SK-MEL-5 (cell line): ENCODE data around the gene SRA1. TPM values are rescaled to one million over a fixed set of nuclear protein-coding genes. Genes with fewer than 3 reads are reported as not detected.
"Not testable (repeated sequence)": the region's sequence is repeated elsewhere in the genome, so short reads cannot be mapped to it uniquely, and the experiment has no call there.

Experiments used
- DNase-seq: peaks from one replicate; pipeline ENCODE4 v3.0.0-alpha.2; 2016; ENCODE audit warnings: low read depth, low spot score
- in situ Hi-C: cut with HindIII; loops from 2 replicates; pipeline ENCODE4 v1.10.0; 2016; ENCODE audit warnings: low sequenced_read_pairs, high pct_unique_total_duplicates, low pct_unique_long_range_greater_than_20kb
- polyA plus RNA-seq, 2 experiments: library from polyadenylated mRNA; depleted of rRNA; stranded (reverse); fragments of >200 nt; gene quantifications; 2 replicates each; pipeline ENCODE4 v1.2.3, GENCODE V29; 2015
- total RNA-seq: library from RNA; depleted of rRNA; stranded (reverse); fragments of >200 nt; shearing (Covaris generic); gene quantifications from 2 replicates; pipeline ENCODE4 v1.2.3, GENCODE V29; 2014; rRNA removed

Gene SRA1
- total RNA-seq: 32.2 and 40.9 TPM in 2 replicates
- 24.3 and 36.8 TPM in 2 replicates for polyA plus RNA-seq (2015; cell fraction: cytosol; rRNA removed)
- 52.9 and 67.0 TPM in 2 replicates for polyA plus RNA-seq (2015; cell fraction: nucleus; rRNA removed)

- in situ Hi-C loops: no loop called here
- DNase-seq: peak; percentile 88
Observed at GRCh38 chr5:140557136-140557805, at the start of gene SRA1. TSS of gene SRA1 (minus strand) at chr5:140557473. CDS start at chr5:140557452, 21 bp downstream.

- DNase-seq: no peak
- in situ Hi-C loops: no loop called here
Observed at GRCh38 chr5:140607031-140607430, 49.8 kb upstream of the SRA1 start.

- DNase-seq: no peak
- in situ Hi-C loops: no loop called here
Observed at GRCh38 chr5:140605879-140606278, 48.6 kb upstream of the SRA1 start.

GRCh38 chr5:140603734-140604133 is 46.5 kb upstream of the SRA1 start:
- in situ Hi-C loops: no loop called here
- no peak for DNase-seq

GRCh38 chr5:140603446-140603698 is 46.1 kb upstream of the SRA1 start:
- DNase-seq, in situ Hi-C loops: not testable (repeated sequence)

- in situ Hi-C loops: no loop called here
- DNase-seq: no peak
Observed at GRCh38 chr5:140602147-140602546, 44.9 kb upstream of the SRA1 start.

- in situ Hi-C loops: no loop called here
- DNase-seq: no peak
Observed at GRCh38 chr5:140600096-140600495, 42.8 kb upstream of the SRA1 start.

GRCh38 chr5:140598836-140599235 is 41.6 kb upstream of the SRA1 start:
- in situ Hi-C loops: no loop called here
- DNase-seq: no peak

- no peak for DNase-seq
- in situ Hi-C loops: no loop called here
Observed at GRCh38 chr5:140596321-140596741, 39.1 kb upstream of the SRA1 start.

GRCh38 chr5:140595538-140596300 is 38.4 kb upstream of the SRA1 start:
- in situ Hi-C loops: no loop called here
- DNase-seq: peak; percentile 36

GRCh38 chr5:140594169-140594568 is 36.9 kb upstream of the SRA1 start:
- in situ Hi-C loops: no loop called here

GRCh38 chr5:140593070-140593469 is 35.8 kb upstream of the SRA1 start:
- in situ Hi-C loops, DNase-seq: not testable (repeated sequence)

More at GRCh38 chr5:140594169-140594568, 36.9 kb upstream of the SRA1 start:
- DNase-seq: no peak

GRCh38 chr5:140591747-140592372 is 34.6 kb upstream of the SRA1 start:
- DNase-seq: no peak
- in situ Hi-C loops: no loop called here

GRCh38 chr5:140590861-140591260 is 33.6 kb upstream of the SRA1 start:
- in situ Hi-C loops: no loop called here
- DNase-seq: no peak

GRCh38 chr5:140588311-140589070 is 31.2 kb upstream of the SRA1 start:
- in situ Hi-C loops: no loop called here
- no peak for DNase-seq

GRCh38 chr5:140587495-140587894 is 30.2 kb upstream of the SRA1 start:
- no peak for DNase-seq
- in situ Hi-C loops: no loop called here

- in situ Hi-C loops, DNase-seq: not testable (repeated sequence)
Observed at GRCh38 chr5:140579188-140579747, 22.0 kb upstream of the SRA1 start.

- DNase-seq: peak; percentile 33
- in situ Hi-C loops: no loop called here
Observed at GRCh38 chr5:140576776-140577201, 19.5 kb upstream of the SRA1 start.
